Sigmoid colon (tissue), 4 donors: Measurements from ENCODE around the gene THYN1.
A peak's percentile ranks its signal among the peaks of the same experiment; 100 is the strongest.

Experiments
- POLR2A ChIP-seq, 2 donors: fragments of 450-650 bp; IDR thresholded peaks; one replicate each; pipeline ENCODE4 v1.6.1; 2016; ENCODE audit warnings: antibody characterized with exemption in 2 of 2, mild to moderate bottlenecking in 2 of 2, moderate library complexity in 2 of 2
- POLR2AphosphoS5 ChIP-seq, 4 donors: sonication (generic); formaldehyde crosslinking; IDR thresholded peaks; one replicate each; pipeline ENCODE4 v1.6.1; 2017; ENCODE audit warnings: antibody characterized with exemption in 4 of 4
- TF ChIP-seq, protein P1 (sequence below), 4 experiments: fragments of 450-650 bp in 3 of 4; fragments of 200-600 bp in 1 of 4; IDR thresholded peaks; one replicate each; pipeline ENCODE4 v1.5.1; 2016 to 2019; ENCODE audit warnings: antibody characterized with exemption in 4 of 4, mild to moderate bottlenecking in 3 of 4, moderate library complexity in 2 of 4

- TF ChIP-seq, protein P1, sequence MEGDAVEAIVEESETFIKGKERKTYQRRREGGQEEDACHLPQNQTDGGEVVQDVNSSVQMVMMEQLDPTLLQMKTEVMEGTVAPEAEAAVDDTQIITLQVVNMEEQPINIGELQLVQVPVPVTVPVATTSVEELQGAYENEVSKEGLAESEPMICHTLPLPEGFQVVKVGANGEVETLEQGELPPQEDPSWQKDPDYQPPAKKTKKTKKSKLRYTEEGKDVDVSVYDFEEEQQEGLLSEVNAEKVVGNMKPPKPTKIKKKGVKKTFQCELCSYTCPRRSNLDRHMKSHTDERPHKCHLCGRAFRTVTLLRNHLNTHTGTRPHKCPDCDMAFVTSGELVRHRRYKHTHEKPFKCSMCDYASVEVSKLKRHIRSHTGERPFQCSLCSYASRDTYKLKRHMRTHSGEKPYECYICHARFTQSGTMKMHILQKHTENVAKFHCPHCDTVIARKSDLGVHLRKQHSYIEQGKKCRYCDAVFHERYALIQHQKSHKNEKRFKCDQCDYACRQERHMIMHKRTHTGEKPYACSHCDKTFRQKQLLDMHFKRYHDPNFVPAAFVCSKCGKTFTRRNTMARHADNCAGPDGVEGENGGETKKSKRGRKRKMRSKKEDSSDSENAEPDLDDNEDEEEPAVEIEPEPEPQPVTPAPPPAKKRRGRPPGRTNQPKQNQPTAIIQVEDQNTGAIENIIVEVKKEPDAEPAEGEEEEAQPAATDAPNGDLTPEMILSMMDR (IDR thresholded peaks at IDR 0.05) = no peak
- peak in 1 of 4 donors; percentile 23 for TF ChIP-seq POLR2AphosphoS5 (IDR thresholded peaks at IDR 0.05)
- TF ChIP-seq POLR2A (IDR thresholded peaks at IDR 0.05) = no peak
Measured at GRCh38 chr11:134275188-134275533, 22.0 kb upstream of the THYN1 start.
